HG02981 (cell line): ENCODE results near the gene KIAA0040.
A peak's percentile ranks its signal among the peaks of the same experiment; 100 is the strongest.

Experiments
- ATAC-seq: cut with Tn5 transposase; IDR thresholded peaks from one replicate; pipeline ENCODE4 v1.9.1; 2021; ENCODE audit warnings: mild to moderate bottlenecking, moderate library complexity; ENCODE audit not compliant: unreplicated experiment

Gene KIAA0040

DNA sequence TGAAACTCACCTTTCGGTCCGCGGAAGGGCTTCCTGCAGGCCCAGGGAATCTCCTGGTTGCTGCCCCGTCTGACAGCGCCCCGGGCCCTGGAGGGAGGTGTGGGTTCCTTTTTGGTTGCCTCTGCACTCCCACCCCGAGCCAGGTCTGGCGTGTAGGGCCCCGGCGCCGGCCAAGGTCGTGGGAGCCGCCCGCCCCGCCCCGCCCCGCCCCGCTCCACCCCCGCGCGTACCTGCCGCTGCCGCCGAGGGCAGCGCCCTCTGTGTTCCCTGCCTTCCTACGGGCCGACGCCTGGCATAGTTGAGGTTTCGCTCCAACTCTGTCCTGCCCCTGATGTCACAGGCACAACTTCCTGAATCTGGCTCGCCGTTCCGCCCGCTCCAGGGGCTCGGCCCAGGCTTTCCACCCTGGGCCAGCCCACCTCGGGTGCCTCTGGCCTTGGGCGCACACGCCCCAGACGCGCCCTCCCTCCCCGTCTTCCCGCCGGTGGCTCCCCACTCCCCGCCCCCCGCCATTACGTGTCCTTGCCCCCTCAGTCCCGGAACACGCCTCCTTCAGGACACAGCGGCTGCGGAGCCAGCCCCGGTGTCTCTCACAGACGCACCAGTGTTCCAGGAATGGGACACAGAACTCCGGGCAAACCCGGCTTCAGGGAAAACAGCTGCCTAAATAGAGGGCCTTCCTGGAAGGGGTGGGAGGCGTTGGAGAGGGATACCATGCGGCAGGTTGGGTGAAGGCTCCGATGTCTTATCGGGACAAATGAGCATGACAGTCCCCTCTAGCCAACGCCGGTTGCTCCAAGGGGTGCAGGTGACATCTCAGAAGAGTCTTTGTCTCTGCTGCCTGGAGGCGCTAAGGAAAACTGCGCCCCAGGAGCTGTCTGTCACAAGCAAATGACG, at the start of gene KIAA0040:
Gene KIAA0040, minus strand, starts transcription at position 147 of the 897 bp plus-strand sequence. CDS start 31,763 bp downstream, outside the sequence.
- peak; percentile 40 for ATAC-seq

DNA sequence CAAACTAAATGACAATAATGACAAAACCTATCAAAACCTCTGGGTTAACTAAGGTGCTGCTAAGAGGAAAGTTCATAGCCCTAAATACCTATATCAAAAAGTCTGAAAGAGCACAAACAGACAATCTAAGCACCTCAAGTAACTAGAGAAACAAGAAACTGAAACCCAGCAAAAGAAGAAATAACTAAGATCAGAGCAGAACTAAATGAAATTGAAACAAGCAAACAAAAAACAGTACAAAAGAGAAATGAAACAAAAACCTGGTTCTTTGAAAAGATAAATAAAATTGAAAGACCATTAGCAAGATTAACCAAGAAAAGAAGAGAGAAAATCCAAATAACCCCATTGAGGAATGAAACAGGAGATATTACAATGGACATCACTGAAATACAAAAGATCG, 44.8 kb upstream of the KIAA0040 start:
- peak; percentile 87 for ATAC-seq

DNA sequence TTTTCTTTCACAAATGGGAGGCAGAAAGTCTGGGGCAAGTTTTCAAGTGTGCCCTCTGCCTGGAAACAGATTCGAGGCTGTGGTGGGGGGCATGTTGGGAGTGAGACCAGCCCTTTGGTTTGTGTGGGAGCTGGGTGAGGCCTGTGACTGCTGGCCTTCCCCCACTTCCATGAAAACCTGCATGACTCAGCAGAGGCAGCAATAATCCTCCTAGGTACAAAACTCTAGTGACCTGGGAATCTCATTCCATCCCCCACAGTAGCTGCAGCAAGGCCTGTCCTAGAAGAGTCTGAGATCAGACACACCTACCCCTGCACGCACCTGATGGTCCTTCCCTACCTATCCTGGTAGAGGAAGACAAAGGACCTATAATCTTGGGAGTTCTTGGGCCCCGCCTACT, 42.1 kb upstream of the KIAA0040 start:
- ATAC-seq = no peak

DNA sequence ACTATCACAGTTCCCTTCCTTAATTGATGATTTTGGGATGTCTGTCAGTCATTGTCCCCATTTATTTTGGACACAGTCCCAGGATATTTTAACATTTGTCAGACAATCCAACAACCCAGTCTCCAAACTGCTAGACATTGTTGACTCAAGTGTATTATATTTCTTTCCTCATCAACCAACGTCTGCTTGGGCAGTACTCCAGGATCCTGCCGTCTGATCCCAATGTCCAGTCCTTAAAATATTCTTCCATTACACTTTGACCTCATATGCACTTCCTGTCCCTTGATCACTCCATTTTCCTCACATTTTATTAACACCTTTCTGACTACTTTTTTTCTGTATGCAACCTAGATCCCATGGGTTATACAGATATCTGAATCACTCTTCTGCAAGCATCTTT, 39.8 kb upstream of the KIAA0040 start:
- no peak for ATAC-seq

DNA sequence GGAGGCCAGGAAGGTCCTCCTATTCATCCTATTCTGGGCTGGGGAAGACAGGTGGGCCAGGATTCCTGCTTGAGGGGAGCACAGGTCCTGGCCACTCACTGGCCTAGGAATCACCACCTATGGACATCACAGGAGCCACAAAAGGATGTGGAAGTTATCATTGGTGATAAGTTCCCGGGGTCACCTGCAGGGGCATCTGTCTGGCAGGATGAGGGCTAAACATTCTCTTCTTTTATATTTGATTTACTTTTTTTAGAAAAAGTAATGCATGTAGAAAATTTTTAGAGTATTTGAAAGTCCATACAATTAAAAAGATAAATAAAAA, 33.2 kb upstream of the KIAA0040 start:
- ATAC-seq = peak; percentile 30

DNA sequence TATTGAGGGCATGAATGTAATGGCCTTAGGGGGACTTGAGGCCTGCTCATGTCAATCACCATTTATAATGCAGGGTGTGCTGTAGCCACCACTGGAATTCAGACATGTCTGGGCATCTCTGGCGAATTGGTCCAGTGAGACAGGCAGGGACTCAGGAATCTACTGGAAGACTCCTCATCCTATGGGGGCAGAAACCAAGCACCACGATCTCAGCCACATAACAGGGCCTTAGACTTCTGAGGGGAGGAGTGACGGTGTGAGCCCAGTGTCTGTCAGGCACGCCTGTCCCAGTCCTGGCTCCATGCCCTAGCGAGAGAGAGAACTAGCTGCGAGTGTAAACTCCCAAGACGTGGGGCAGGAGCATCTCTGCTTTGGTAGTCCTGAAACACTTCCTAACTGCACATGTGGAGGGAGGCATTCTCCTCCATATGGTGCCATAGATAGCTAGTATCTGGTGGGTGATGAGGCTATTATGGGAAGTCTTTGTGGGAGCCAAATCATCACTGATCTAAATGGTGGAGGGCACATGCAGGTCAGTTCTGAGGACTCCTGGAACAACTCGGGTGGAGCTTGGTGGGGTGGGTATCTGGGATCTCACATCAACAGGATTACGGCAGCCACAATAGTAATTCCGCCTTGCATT, 29.8 kb upstream of the KIAA0040 start:
- ATAC-seq = no peak

DNA sequence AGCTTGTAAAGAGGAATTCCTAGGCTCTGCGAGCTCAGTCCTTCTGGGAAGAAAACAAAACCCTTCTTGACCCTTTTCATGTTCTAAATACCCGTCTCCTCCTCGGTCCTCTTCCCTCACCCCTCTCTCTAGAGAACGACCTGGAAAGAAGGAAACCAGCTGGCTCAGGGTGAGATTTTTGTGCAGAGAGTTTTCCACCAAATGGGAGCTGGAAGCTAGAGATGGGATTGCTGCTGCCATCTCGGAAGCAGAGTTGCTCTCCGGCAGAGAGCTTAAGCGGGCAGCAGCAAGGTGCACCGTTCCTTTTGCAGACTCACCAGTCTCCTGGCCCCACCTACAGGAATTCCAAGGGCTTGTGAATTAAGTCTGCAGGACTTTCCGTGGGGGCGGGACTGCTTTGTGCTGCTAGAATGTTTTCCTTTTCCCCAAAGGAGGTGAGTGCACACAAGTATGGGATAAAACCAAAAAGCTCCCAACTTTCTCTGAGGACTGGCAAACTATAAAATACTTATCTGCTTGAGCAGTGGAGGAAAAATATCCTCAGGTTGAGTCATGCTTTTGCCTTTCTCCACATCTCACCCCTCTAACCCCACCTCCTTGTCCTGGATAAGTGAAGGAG, 29.1 kb upstream of the KIAA0040 start:
- ATAC-seq = no peak

DNA sequence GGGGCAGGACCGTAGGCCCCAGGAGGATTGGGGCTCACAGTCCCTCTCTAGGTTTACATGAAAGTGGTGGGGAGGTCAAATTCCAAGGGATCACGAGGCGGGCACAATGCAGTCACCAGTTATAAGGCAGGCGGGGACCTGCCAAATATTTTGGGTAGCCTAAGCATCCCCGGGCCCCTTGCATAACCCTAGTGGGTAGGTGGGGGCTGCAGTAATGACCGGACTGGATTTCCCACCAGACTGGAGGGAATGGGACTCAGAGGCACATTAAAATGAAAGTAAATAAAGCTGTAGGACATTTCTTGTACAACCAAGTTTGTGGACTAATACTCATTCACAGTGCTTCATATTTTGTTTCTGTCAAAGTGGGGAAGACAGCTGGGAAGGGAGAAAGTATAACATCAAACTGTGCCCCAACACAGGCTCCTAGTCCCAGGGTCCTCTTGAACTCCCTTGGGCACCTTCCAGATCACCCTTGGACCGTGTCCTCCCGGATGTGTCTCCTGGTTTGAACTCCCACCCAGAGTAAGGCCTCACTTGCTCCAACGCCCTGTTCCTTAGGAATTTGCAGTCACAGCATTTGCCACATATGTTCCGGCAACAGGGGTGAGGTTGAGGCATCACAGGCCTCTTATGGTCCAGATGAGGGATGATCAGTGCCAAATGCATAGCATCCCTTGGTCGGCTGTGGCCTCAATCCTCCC, 28.4 kb upstream of the KIAA0040 start:
- no peak for ATAC-seq

DNA sequence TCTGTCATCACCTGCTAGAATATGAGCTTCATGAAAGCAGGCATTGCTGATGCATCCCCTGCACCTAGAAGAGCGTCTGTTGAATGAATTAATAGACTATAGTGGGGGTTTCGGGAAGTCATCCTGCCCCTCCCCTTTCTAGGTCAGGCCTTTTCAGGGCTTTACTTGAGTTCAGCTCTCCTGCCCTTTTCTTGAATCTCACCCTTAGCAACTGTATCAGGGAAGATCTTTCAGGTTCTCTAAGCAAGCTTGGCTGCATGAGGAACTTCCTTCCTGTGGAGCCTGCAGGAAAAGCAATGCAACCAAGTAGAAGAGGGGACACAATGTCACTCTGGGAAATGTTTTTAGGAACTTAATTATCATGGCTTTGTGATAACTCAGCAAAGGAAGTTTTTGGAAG, 27.2 kb upstream of the KIAA0040 start:
- ATAC-seq = no peak

DNA sequence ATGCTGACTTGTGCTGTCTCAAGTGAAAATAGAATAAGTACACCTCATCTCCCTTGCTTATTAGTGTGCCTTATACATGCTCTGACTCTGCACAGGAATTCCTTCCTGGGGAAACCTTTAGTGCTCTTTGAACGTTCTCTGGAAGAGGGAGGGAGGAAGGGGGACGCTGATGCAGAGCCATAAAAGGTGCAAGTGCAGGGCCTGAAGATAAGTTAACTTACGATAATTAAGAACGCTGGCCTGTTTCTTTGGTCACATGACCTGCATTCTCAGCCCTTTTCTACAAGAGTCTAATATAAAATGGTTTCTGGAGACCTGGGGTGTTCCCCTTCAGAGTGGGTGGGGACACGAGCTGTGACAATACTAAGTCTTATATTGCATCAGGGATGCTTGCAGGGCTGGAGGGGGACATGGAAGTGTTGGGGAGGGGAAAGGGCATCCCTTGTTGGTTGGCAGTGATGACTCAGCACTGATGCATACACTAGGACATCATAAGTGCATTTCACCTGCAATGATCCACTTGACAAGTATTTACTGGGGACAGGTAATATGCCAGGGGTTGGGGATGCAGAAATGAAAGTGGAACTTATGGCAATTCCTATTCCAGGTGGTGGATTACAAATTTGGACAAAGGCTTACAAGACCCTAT, 26.3 kb upstream of the KIAA0040 start:
- ATAC-seq = no peak

DNA sequence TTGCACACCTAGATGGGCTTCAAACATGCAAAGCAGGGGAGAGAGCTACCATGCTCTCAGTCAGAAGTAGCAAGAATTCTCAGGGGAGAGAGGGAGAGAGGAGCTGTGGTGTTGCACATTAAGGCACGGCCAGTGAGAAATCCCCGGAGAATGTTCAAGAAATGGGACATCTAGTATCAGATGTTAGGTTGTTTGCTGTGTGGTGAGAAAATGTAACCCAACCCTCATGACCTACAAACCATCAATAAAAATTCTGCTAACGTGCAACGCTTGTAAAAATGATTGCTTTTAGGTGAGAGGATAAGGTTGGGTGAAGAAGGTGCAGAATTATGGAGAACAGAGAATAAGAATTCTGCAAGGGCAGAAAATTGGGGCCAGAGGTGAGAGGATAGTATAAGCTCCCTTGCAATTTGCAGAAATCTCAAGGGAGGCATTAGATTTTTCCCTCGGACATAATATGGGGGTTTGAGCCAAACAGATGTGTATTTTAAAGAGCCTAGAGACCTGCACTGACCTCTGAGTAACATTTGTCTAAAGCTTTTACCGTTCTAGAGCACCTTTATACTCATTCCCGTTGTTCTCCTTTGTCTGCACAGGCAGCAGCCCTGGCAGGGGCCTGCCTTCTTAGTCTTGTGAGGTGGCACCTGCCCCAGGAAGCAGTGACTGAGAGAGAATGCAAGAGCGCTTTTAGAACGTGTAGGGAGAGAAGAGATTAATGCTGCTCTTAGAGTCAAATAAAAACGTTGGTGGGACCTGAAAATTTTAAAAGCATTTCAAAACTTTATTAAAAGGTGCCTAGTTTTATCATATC, 25.4 kb upstream of the KIAA0040 start:
- ATAC-seq = no peak

DNA sequence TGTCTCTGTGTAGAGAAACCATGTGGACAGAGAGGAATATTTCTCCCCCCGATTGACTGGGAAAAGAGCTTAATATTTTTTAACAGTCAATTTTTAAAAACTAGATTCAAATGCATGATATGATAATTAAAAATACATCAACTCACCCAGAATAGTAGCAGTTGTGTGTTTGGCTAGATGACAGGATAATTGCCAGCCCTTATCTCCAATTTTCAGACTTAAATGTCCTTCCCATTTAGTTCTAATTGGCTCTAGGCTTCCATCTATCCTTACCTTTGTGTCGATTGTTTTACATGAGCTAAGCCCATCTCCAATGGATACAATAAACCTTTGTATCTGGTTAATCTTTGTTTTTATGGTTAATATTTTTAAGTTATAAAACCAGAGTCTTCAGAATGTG, 23.9 kb upstream of the KIAA0040 start:
- no peak for ATAC-seq

DNA sequence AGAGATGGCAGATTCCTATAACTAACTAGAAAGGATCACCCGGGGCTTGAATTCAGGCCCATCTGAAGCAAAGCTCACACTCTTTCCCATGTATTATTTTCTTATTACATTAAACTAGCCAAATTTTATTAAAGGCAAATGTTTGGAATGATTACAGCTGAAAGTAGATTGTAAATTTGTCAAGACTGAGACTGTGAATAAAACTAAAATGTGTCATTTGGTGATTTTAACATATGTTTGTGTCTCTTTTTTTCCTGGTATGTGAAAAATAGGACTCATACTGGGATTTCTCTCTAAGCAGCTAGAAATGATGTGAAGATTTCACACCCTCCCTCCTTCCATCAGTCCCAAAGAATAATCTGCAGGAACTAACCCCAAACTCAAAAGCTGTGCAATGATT, 19.1 kb upstream of the KIAA0040 start:
- ATAC-seq = no peak

DNA sequence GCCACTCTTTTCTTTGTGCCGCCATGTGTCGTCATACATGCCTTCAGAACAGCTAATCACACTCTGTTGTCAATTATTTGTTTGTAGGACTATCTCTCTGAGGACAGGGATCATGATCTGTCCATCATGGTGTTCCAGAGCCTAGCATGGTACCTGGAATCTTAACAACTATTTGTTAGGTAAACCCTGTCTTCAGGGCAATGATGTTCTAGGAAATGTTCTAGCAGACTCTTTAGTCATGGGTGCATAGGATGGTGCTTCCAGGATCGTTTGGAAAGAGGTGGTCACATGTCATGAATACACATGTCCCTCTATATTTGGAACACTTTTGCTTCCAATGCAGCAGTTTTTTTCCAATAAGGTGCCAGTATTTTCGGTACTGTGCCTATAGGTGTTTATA, 18.2 kb upstream of the KIAA0040 start:
- no peak for ATAC-seq

DNA sequence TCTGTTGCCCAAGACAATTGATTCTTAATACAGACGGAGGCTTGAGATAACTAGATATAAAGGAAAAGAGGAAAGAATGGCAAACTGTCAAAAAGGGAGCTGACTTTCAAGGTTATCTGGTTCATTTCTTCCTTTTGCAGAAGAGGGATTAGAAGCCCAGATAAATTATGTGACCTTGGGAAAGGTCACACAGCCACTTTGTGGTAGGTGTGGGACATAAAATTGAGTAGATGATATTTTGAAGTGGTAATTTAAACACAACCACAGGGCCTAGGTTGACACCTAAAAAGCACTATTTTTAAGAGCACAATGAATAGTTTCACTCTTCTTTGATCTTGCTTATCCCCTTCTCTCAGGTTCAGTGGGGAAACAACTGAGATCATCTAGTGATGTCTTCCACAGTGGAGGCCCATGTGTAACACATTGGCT, 16.9 kb upstream of the KIAA0040 start:
- ATAC-seq = peak; percentile 36

DNA sequence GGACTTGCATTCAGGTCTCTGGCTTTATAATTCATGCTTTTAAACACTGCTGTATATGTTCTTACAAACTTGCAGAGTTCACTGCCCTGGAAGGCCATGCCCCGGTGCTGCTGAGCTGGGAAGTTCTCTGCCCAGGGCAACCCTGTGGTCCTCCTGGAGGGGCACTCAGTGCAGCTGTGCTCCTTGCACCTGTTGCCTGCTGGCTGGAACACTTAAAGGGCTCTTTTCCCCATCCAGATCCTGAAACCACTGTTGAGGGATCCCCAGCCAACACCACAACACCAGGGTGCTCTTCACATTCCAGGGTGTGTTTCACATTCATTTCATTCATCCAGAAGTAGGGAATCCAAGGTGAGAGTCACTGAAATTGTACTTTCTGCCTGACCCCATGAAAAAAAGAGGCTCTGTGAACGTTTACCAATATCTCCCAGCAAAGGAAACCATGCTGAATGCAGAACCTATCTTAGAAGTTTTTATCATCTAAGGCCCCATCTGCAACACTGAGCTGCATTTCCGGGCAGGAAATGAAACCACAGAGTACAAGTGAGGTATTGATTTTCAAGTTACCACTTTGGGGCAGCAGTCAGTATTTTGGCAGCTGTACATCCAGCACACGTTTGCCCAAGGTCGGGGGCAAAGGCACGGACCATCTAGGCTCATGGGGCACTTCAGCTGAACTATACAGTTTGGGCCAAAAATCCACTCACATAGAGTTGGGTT, 16.4 kb upstream of the KIAA0040 start:
- ATAC-seq = peak; percentile 77

DNA sequence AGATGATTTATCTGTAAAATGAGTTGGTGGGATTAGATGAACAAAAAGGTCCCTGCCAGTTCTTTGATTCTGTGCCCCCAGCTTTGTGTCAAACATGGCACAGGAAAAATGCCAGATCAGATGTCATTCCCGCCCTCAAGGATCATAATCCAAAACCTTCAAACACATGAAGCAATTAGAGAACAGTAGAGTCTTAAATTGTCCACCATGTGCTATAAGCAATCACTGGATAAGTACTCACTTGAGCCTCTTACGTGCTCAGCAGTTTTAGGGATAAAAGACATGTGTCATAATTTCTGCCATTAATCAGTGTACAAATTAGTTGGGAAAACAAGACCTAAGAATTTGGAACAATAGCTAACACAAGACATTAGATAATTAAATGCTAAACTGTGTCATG, 15.4 kb upstream of the KIAA0040 start:
- ATAC-seq = no peak

DNA sequence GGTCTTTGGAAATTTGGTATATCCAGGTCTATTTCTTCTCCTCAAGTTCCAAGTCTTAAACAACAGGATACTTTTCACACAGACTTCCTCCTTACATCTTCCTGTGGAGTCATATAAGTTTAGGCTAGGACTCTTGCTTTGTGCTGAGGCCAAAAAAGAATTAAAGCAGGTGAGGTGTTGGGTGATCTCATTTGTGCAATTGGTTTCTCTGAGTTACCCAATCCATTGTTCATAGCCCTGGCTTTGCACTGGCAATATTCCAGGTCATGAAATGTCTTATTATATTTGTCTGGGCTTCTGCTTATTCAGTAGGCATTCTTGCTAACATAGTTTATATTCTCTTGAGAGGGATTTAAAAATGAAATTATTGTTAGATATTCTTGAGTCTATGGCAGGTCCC, 14.1 kb upstream of the KIAA0040 start:
- no peak for ATAC-seq

DNA sequence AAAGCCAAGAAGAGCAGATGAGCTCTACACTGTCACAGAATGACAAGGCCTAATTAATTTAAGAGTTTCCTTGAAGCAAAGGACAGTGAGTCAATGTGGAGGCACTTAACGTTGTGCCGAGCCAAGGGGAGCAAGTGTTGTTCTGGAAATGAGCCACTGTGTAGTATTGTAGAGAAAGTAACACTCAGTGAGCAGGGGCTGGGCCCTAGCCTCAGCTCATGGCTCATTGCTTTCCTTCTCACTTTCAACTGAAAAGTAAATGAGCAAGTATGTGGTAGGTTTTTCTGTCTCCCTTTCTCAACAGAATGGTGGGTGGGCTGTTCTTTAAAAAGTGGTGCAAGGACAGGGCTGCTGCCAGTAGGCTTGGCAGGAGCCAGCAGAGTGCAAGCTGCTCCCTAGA, 11.8 kb upstream of the KIAA0040 start:
- peak; percentile 72 for ATAC-seq
